Stomach (tissue), 9 donors: Measurements from ENCODE around the gene E2F8. TPM values are rescaled to one million over a fixed set of nuclear protein-coding genes. Genes with fewer than 3 reads are reported as not detected.

Source experiments
- DNase-seq, 2 donors: peaks; one replicate each; pipeline versions ENCODE4 v3.0.0 to v3.0.0-alpha.2; 2013 to 2019
- H3K27ac ChIP-seq, 5 donors: fragments of 200-600 bp in 4 of 5; sonication (generic) in 4 of 5; one replicate each; pipeline ENCODE4 v1.5.1; 2013 to 2019; ENCODE audit warnings: mild to moderate bottlenecking in 1 of 5, moderate library complexity in 1 of 5
- H3K27me3 ChIP-seq, 3 donors: fragments of 200-600 bp; sonication (generic); one replicate each; pipeline ENCODE4 v1.5.1; 2017 to 2019; ENCODE audit warnings: mixed run types in 1 of 3
- H3K36me3 ChIP-seq, 4 donors: fragments of 200-600 bp; sonication (generic); 1 replicate in 3 of 4; 2 replicates in 1 of 4; pipeline ENCODE4 v1.5.1; 2016 to 2019
- H3K4me1 ChIP-seq, 4 donors: fragments of 200-600 bp; sonication (generic); one replicate each; pipeline ENCODE4 v1.5.1; 2016 to 2019
- H3K4me3 ChIP-seq, 4 donors: fragments of 200-600 bp; sonication (generic) in 3 of 4; one replicate each; pipeline ENCODE4 v1.5.1; 2016 to 2019; ENCODE audit warnings: mild to moderate bottlenecking in 1 of 4
- H3K9me3 ChIP-seq, 4 donors: fragments of 200-600 bp; sonication (generic); one replicate each; pipeline ENCODE4 v1.5.1; 2016 to 2019
- CTCF ChIP-seq, 7 experiments: fragments of 450-650 bp in 4 of 7; fragments of 200-600 bp in 3 of 7; sonication (generic) in 3 of 7; IDR thresholded peaks; one replicate each; pipeline ENCODE4 v1.5.1; 2016 to 2019; ENCODE audit warnings: antibody characterized with exemption in 7 of 7, control low read depth in 2 of 7, mild to moderate bottlenecking in 1 of 7
- EP300 ChIP-seq: sonication (generic); formaldehyde crosslinking; IDR thresholded peaks from one replicate; pipeline ENCODE4 v1.6.1; 2017; ENCODE audit warnings: antibody characterized with exemption
- POLR2A ChIP-seq, 4 donors: fragments of 450-650 bp; IDR thresholded peaks; one replicate each; pipeline ENCODE4 v1.6.1; 2016; ENCODE audit warnings: antibody characterized with exemption in 4 of 4, control low read depth in 2 of 4, mild to moderate bottlenecking in 1 of 4, moderate library complexity in 1 of 4
- POLR2AphosphoS5 ChIP-seq, 3 donors: sonication (generic); formaldehyde crosslinking; IDR thresholded peaks; one replicate each; pipeline ENCODE4 v1.6.1; 2016; ENCODE audit warnings: antibody characterized with exemption in 3 of 3
- WGBS, 5 donors: extraction: QIAGEN DNeasy Blood & Tissue Kit in 3 of 5; methylation state at CpG; one replicate each; pipeline versions ENCODE4 v1.1.5 to v1.1.7; 2013 to 2018; 5-methylcytosine and 5-hydroxymethylcytosine counted together
- intact Hi-C: fragments of 100-400 bp; cut with DNase I; formaldehyde crosslinking; loops from one replicate; pipeline ENCODE4 v1.15.1; 2023; ENCODE audit warnings: low total_unique reads
- polyA plus RNA-seq, 3 donors: library from polyadenylated mRNA; stranded (reverse); fragments of 200-250 nt; gene quantifications; one replicate each; pipeline ENCODE4 v1.2.3, GENCODE V29; 2013
- total RNA-seq, 5 donors: library from RNA; depleted of rRNA; stranded (reverse); fragments of >200 nt; gene quantifications; one replicate each; pipeline versions ENCODE4 v1.1.0 to v1.2.3, GENCODE V29; 2014 to 2016
- donor health status: healthy with polysubstance abuse.
- donor health status: Bipolar disorder and iron deficiency.
- donor health status: healthy.

E2F8 gene
- total and polyA plus RNA-seq, 8 donors: 0.89 to 13.0 (median 3.2) TPM

GRCh38 chr11:19246816-19247215, 6.1 kb upstream of the E2F8 start:
- H3K36me3 ChIP-seq: no peaks in the 10 kb centered on the region
- peaks cover 7 to 33% (median 14%) of the 10 kb centered on the region in 4 donors for H3K4me1 ChIP-seq
- intact Hi-C loops: no loop called here
- no peak overlapping the region for H3K4me3 ChIP-seq
- DNase-seq: no peak
- TF ChIP-seq POLR2AphosphoS5 (IDR thresholded peaks at IDR 0.05) (no peak), CTCF (IDR thresholded peaks at IDR 0.05) (no peak), POLR2A (IDR thresholded peaks at IDR 0.05) (no peak), EP300 (no peak)
- no peak overlapping the region for H3K27ac ChIP-seq
- H3K9me3 ChIP-seq: no peaks in the 10 kb centered on the region
- 94 to 100% (median 100%) methylated on average over 1 of the region's 1 CpG for WGBS, 5 donors
- H3K27me3 ChIP-seq: peaks cover 7 to 35% (median 10%) of the 10 kb centered on the region in 3 donors

GRCh38 chr11:19245351-19245750, 4.6 kb upstream of the E2F8 start:
- WGBS, 5 donors: 74 to 93% (median 87%) methylated on average over 5 of the region's 5 CpGs
- Histone ChIP-seq H3K27ac (peak overlapping the region in 1 of 5 donors; percentile 31), H3K4me3 (no peak overlapping the region), H3K27me3 (peaks cover 11 to 49% (median 21%) of the 10 kb centered on the region in 3 donors), H3K36me3 (no peaks in the 10 kb centered on the region), H3K4me1 (peaks cover 15 to 47% (median 29%) of the 10 kb centered on the region in 4 donors), H3K9me3 (no peaks in the 10 kb centered on the region)
- TF ChIP-seq POLR2AphosphoS5 (IDR thresholded peaks at IDR 0.05) (no peak), POLR2A (IDR thresholded peaks at IDR 0.05) (no peak), EP300 (no peak), CTCF (IDR thresholded peaks at IDR 0.05) (no peak)
- DNase-seq: no peak
- intact Hi-C loops: no loop called here

GRCh38 chr11:19244621-19245020, 3.9 kb upstream of the E2F8 start:
- no peak overlapping the region for H3K4me3 ChIP-seq
- DNase-seq: peak in 1 of 2 donors; percentile 59
- peaks cover 15 to 50% (median 32%) of the 10 kb centered on the region in 4 donors for H3K4me1 ChIP-seq
- no peaks in the 10 kb centered on the region for H3K36me3 ChIP-seq
- 25 to 80% (median 43%) methylated on average over 2 of the region's 2 CpGs for WGBS, 5 donors
- intact Hi-C loops: no loop called here
- H3K9me3 ChIP-seq: no peaks in the 10 kb centered on the region
- TF ChIP-seq CTCF (IDR thresholded peaks at IDR 0.05) (no peak), POLR2A (IDR thresholded peaks at IDR 0.05) (no peak), EP300 (no peak), POLR2AphosphoS5 (IDR thresholded peaks at IDR 0.05) (no peak)
- H3K27me3 ChIP-seq: peaks cover 12 to 55% (median 21%) of the 10 kb centered on the region in 3 donors
- H3K27ac ChIP-seq: peak overlapping the region in 4 of 5 donors; percentile 44 to 65 (median 53)

- DNase-seq: peak; percentile 55 to 78
- TF ChIP-seq POLR2AphosphoS5 (IDR thresholded peaks at IDR 0.05) (peak in 2 of 3 donors; percentile 57 to 70), EP300 (no peak)
- H3K27ac ChIP-seq: peak overlapping the region in 4 of 5 donors; percentile 44 to 65 (median 53)
- H3K4me3 ChIP-seq: no peak overlapping the region
- H3K9me3 ChIP-seq: no peaks in the 10 kb centered on the region
- intact Hi-C loops: no loop called here
- WGBS, 5 donors: 33 to 45% (median 41%) methylated on average over 6 of the region's 6 CpGs
- H3K27me3 ChIP-seq: peaks cover 12 to 60% (median 21%) of the 10 kb centered on the region in 3 donors
- peaks cover 15 to 50% (median 32%) of the 10 kb centered on the region in 4 donors for H3K4me1 ChIP-seq
- no peaks in the 10 kb centered on the region for H3K36me3 ChIP-seq
Observed at GRCh38 chr11:19244084-19244483, 3.3 kb upstream of the E2F8 start.

GRCh38 chr11:19243613-19244012, 2.9 kb upstream of the E2F8 start:
- TF ChIP-seq POLR2A (IDR thresholded peaks at IDR 0.05) (no peak), EP300 (no peak), POLR2AphosphoS5 (IDR thresholded peaks at IDR 0.05) (no peak), CTCF (IDR thresholded peaks at IDR 0.05) (no peak)
- Histone ChIP-seq H3K27ac (peak overlapping the region in 3 of 5 donors; percentile 15 to 48 (median 30)), H3K27me3 (peaks cover 12 to 65% (median 21%) of the 10 kb centered on the region in 3 donors), H3K4me1 (peaks cover 15 to 55% (median 32%) of the 10 kb centered on the region in 4 donors), H3K9me3 (no peaks in the 10 kb centered on the region), H3K36me3 (no peaks in the 10 kb centered on the region), H3K4me3 (no peak overlapping the region)
- no peak for DNase-seq
- intact Hi-C loops: no loop called here
